A549 (cell line): ENCODE data around the gene TP53I11.

Source experiments
- CHD2 ChIP-seq: fragments of 150-350 bp; IDR thresholded peaks from 2 replicates; pipeline ENCODE4 v1.6.1; 2014; ENCODE audit warnings: low read length; ENCODE audit not compliant: partially characterized antibody
- PHF8 ChIP-seq: fragments of 200-600 bp; sonication (generic); IDR thresholded peaks from 2 replicates; pipeline ENCODE4 v1.6.1; 2016; ENCODE audit warnings: low read depth, mild to moderate bottlenecking, antibody characterized with exemption, moderate library complexity, borderline replicate concordance
- POLR2A ChIP-seq: IDR thresholded peaks from 2 replicates; pipeline ENCODE4 v1.6.1; 2012; ENCODE audit warnings: mild to moderate bottlenecking, low read length
- POLR2AphosphoS2 ChIP-seq: conservative IDR thresholded peaks from 2 replicates; pipeline ENCODE4 v1.6.1; 2012; ENCODE audit warnings: low read length, improper control_type of control experiment, inconsistent platforms
- SMC3 ChIP-seq: fragments of >200 bp; sonication (Bioruptor Twin); formaldehyde crosslinking; IDR thresholded peaks from 3 replicates; pipeline ENCODE4 v1.6.1; 2018; ENCODE audit warnings: inconsistent platforms
- TP53 ChIP-seq: fragments of 250-450 bp; sonication (Bioruptor Pico); IDR thresholded peaks from 2 replicates; pipeline ENCODE4 v1.5.0; 2021; ENCODE audit warnings: mild to moderate bottlenecking, moderate library complexity
- TF ChIP-seq, protein P1 (sequence below): fragments of >200 bp; sonication (Bioruptor Twin); formaldehyde crosslinking; IDR thresholded peaks from 3 replicates; pipeline ENCODE4 v1.5.1; 2016
- TF ChIP-seq, protein P2 (sequence below): fragments of 450-650 bp; IDR thresholded peaks from 2 replicates; pipeline ENCODE4 v1.6.1; 2014; ENCODE audit warnings: antibody characterized with exemption

DNA sequence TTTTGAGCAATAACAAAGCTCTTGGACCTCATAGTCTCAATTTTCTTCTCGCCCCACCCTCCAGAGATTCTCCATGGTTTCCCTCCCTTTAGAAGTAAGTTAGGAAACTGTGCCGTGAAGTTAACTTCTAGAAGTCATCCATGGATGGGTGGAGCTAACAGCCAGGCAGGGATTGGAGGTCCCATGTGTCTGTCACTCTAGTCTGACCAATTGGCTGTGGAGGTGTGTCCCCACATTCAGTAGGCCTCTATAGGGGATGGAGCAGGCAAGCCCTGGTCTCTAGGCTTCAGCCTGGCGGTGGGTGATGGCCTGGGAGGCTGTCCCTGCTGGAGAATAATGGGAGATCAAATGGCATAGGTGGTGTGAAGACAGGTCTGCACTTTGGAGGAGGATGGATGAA lies 50.7 kb downstream of the TP53I11 start:
- TF ChIP-seq TP53 (no peak), CHD2 (no peak), POLR2A (no peak), POLR2AphosphoS2 (no peak), SMC3 (no peak), PHF8 (no peak)
- TF ChIP-seq, protein P1, sequence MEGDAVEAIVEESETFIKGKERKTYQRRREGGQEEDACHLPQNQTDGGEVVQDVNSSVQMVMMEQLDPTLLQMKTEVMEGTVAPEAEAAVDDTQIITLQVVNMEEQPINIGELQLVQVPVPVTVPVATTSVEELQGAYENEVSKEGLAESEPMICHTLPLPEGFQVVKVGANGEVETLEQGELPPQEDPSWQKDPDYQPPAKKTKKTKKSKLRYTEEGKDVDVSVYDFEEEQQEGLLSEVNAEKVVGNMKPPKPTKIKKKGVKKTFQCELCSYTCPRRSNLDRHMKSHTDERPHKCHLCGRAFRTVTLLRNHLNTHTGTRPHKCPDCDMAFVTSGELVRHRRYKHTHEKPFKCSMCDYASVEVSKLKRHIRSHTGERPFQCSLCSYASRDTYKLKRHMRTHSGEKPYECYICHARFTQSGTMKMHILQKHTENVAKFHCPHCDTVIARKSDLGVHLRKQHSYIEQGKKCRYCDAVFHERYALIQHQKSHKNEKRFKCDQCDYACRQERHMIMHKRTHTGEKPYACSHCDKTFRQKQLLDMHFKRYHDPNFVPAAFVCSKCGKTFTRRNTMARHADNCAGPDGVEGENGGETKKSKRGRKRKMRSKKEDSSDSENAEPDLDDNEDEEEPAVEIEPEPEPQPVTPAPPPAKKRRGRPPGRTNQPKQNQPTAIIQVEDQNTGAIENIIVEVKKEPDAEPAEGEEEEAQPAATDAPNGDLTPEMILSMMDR: no peak
- TF ChIP-seq, protein P2, sequence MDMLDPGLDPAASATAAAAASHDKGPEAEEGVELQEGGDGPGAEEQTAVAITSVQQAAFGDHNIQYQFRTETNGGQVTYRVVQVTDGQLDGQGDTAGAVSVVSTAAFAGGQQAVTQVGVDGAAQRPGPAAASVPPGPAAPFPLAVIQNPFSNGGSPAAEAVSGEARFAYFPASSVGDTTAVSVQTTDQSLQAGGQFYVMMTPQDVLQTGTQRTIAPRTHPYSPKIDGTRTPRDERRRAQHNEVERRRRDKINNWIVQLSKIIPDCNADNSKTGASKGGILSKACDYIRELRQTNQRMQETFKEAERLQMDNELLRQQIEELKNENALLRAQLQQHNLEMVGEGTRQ: no peak
